Gastrocnemius medialis (tissue), 4 donors: Measurements from ENCODE around the gene GVQW3.

ENCODE experiments used
- POLR2A ChIP-seq, 2 donors: fragments of 450-650 bp; IDR thresholded peaks; one replicate each; pipeline ENCODE4 v1.6.1; 2017; ENCODE audit warnings: antibody characterized with exemption in 2 of 2, mild to moderate bottlenecking in 2 of 2, moderate library complexity in 2 of 2
- TF ChIP-seq, protein P1 (sequence below), 5 experiments: fragments of 450-650 bp in 3 of 5; fragments of 200-600 bp in 2 of 5; sonication (generic) in 2 of 5; IDR thresholded peaks in 4 of 5; conservative IDR thresholded peaks in 1 of 5; 1 replicate in 4 of 5; 2 replicates in 1 of 5; pipeline ENCODE4 v1.5.1; 2016 to 2019; ENCODE audit warnings: antibody characterized with exemption in 5 of 5, mild to moderate bottlenecking in 3 of 5, moderate library complexity in 3 of 5

DNA sequence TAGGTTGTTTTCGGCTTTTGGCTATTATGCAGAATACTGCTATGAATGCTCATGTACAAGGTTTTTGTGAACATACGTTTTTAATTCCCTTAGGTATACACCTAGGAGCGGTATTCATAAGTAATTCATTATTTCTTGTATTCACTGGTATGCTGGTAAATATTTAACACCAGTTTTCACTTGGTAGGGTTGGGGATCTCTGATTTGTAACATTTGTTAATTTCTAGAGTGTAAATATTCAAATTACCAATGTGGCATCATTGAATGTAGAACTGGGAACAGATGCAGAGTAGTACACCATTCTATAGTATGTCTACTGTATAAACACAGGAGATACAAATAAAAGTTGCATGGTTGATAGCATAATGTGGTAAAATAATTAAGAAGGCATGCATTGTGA lies 16.3 kb downstream of the GVQW3 start:
- TF ChIP-seq, protein P1, sequence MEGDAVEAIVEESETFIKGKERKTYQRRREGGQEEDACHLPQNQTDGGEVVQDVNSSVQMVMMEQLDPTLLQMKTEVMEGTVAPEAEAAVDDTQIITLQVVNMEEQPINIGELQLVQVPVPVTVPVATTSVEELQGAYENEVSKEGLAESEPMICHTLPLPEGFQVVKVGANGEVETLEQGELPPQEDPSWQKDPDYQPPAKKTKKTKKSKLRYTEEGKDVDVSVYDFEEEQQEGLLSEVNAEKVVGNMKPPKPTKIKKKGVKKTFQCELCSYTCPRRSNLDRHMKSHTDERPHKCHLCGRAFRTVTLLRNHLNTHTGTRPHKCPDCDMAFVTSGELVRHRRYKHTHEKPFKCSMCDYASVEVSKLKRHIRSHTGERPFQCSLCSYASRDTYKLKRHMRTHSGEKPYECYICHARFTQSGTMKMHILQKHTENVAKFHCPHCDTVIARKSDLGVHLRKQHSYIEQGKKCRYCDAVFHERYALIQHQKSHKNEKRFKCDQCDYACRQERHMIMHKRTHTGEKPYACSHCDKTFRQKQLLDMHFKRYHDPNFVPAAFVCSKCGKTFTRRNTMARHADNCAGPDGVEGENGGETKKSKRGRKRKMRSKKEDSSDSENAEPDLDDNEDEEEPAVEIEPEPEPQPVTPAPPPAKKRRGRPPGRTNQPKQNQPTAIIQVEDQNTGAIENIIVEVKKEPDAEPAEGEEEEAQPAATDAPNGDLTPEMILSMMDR (IDR thresholded peaks at IDR 0.05 in 4 of 5, conservative IDR thresholded peaks at IDR 0.05 in 1 of 5), result no peak
- TF ChIP-seq POLR2A (IDR thresholded peaks at IDR 0.05), result no peak
